DND-41 (cell line): ENCODE measurements around the gene JAKMIP1.

Experiments used
- EZH2 ChIP-seq: IDR thresholded peaks from 3 replicates; pipeline ENCODE4 v1.6.1; 2012; ENCODE audit warnings: borderline replicate concordance, low read depth, mild to moderate bottlenecking, moderate library complexity, low read length, inconsistent platforms; ENCODE audit not compliant: severe bottlenecking
- TF ChIP-seq, protein P1 (sequence below): IDR thresholded peaks from 2 replicates; pipeline ENCODE4 v1.5.1; 2012; ENCODE audit warnings: borderline replicate concordance, low read length, moderate library complexity, mild to moderate bottlenecking; ENCODE audit not compliant: poor library complexity, severe bottlenecking; ENCODE audit errors: extremely low read depth

DNA sequence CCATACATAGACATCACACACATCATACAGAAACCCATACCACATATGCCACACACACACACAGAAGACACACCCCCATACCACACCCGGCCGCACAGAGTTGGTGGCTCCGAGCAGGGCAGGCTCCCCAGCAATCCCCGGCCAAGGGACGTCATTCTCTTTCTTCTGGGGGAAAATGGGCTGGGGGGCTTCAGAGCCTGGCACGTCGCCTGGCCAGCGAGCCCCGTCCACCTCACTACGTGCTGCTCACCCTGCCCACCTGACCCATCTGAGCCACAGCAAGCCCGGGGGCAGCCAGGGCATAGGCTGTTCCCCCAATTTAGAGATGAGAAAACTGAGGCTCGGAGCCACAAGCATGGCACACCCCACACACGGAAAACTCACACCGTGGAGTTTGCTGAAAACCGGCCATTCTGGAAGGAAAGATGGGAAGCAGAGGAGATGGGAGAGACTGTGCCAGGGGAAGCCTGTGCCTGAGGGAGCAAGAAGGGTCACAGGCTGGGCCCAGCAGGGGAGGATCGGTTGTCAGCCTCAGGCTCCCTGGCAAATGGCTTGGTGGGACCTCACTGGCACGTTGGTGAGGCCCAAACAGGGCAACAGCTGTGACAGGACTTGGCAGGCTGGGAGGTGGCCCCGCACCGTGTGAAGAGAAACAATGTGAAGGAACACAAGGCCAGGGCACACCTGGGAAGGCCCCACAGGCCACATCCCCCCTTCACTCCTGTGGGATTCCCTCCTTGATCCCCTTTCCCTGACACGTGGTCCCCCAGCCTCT lies 73.2 kb downstream of the JAKMIP1 start:
- TF ChIP-seq, protein P1, sequence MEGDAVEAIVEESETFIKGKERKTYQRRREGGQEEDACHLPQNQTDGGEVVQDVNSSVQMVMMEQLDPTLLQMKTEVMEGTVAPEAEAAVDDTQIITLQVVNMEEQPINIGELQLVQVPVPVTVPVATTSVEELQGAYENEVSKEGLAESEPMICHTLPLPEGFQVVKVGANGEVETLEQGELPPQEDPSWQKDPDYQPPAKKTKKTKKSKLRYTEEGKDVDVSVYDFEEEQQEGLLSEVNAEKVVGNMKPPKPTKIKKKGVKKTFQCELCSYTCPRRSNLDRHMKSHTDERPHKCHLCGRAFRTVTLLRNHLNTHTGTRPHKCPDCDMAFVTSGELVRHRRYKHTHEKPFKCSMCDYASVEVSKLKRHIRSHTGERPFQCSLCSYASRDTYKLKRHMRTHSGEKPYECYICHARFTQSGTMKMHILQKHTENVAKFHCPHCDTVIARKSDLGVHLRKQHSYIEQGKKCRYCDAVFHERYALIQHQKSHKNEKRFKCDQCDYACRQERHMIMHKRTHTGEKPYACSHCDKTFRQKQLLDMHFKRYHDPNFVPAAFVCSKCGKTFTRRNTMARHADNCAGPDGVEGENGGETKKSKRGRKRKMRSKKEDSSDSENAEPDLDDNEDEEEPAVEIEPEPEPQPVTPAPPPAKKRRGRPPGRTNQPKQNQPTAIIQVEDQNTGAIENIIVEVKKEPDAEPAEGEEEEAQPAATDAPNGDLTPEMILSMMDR, result no peak
- TF ChIP-seq EZH2, result no peak
